ENCODE measurements around the gene JUP.
A peak's percentile ranks its signal among the peaks of the same experiment; 100 is the strongest.

The JUP gene

DNA sequence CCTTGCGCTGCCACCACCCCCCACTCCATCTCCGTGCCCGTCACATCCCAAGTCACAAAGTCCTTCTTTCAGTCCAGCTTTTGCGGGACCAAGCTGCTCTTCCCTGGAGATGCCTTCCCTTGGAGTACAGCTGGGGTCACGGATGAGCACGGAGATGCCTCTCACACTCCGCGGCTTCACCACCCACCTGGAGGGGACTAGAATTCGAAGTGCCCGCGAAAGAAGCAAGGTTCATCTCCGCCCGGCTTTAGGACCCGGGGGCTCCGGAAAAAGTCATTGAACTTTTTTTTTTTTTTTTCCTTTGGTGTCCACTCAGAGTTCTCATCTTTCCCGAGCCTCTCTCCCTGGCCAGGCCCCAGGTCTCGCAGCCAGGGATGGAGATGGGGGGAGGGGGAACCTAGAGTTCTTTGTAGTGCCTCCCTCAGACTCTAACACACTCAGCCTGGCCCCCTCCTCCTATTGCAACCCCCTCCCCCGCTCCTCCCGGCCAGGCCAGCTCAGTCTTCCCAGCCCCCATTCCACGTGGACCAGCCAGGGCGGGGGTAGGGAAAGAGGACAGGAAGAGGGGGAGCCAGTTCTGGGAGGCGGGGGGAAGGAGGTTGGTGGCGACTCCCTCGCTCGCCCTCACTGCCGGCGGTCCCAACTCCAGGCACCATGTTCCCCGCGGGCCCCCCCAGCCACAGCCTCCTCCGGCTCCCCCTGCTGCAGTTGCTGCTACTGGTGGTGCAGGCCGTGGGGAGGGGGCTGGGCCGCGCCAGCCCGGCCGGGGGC, 26.1 kb upstream of the JUP start, which contains the start of gene FKBP10:
TSS of gene FKBP10 (plus strand) at position 624 of the 771 bp plus-strand sequence. CDS start at position 655, 31 bp downstream.
- TF ChIP-seq TAF1 (IDR thresholded peaks at IDR 0.05; ENCODE audit: low read depth): no peak; the same call in 1 of the 2 replicates
- TF ChIP-seq MAX (IDR thresholded peaks at IDR 0.05): peak; percentile 96
- TF ChIP-seq, protein P1, sequence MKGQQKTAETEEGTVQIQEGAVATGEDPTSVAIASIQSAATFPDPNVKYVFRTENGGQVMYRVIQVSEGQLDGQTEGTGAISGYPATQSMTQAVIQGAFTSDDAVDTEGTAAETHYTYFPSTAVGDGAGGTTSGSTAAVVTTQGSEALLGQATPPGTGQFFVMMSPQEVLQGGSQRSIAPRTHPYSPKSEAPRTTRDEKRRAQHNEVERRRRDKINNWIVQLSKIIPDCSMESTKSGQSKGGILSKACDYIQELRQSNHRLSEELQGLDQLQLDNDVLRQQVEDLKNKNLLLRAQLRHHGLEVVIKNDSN (IDR thresholded peaks at IDR 0.05): peak; percentile 45; the same call in 1 of the 2 replicates
- no peak for TF ChIP-seq EGR1 (IDR thresholded peaks at IDR 0.05)
- TF ChIP-seq TCF12 (IDR thresholded peaks at IDR 0.05; ENCODE audit: low read depth): peak; percentile 58; the same call in 1 of the 2 replicates
- no peak for TF ChIP-seq FOXM1 (IDR thresholded peaks at IDR 0.05; ENCODE audit: borderline replicate concordance, low read depth)
- no peak for TF ChIP-seq EP300 (IDR thresholded peaks at IDR 0.05; ENCODE audit: borderline replicate concordance)
- no peak for TF ChIP-seq CREB1 (IDR thresholded peaks at IDR 0.05; ENCODE audit: low read depth)
- TF ChIP-seq RAD21 (IDR thresholded peaks at IDR 0.05; ENCODE audit: low read depth): no peak
- TF ChIP-seq ZBTB7A (IDR thresholded peaks at IDR 0.05; ENCODE audit: low read depth): peak; percentile 66; the same call in 1 of the 2 replicates
- TF ChIP-seq TEAD4 (IDR thresholded peaks at IDR 0.05): no peak
- TF ChIP-seq YY1 (IDR thresholded peaks at IDR 0.05; ENCODE audit: low read depth): 0 out of 2 replicates have a peak, but pooled peaks have one; percentile 14
- TF ChIP-seq NFIC (IDR thresholded peaks at IDR 0.05): peak; percentile 2; the same call in 1 of the 2 replicates
- no peak for TF ChIP-seq CEBPB (IDR thresholded peaks at IDR 0.05)
- TF ChIP-seq REST (IDR thresholded peaks at IDR 0.05; ENCODE audit: low read depth): no peak

GRCh38 chr17:41811549-41812380, 25.3 kb upstream of the JUP start, which contains the start of gene P3H4:
Gene P3H4, minus strand, starts transcription at chr17:41811949. Its CDS starts 34 bp downstream, at chr17:41811915.
- 0 out of 2 replicates have a peak, but pooled peaks have one; percentile 26 for TF ChIP-seq REST (IDR thresholded peaks at IDR 0.05; ENCODE audit: low read depth)
- TF ChIP-seq NFIC (IDR thresholded peaks at IDR 0.05): peak; percentile 27; the same call in 1 of the 2 replicates
- TF ChIP-seq TAF1 (IDR thresholded peaks at IDR 0.05; ENCODE audit: low read depth): peak; percentile 60; the same call in 1 of the 2 replicates
- TF ChIP-seq CEBPB (IDR thresholded peaks at IDR 0.05): no peak
- peak; percentile 84 for TF ChIP-seq MAX (IDR thresholded peaks at IDR 0.05)
- TF ChIP-seq RAD21 (IDR thresholded peaks at IDR 0.05; ENCODE audit: low read depth): peak; percentile 53; the same call in 1 of the 2 replicates
- TF ChIP-seq EGR1 (IDR thresholded peaks at IDR 0.05): 0 out of 2 replicates have a peak, but pooled peaks have one; percentile 20
- 0 out of 2 replicates have a peak, but pooled peaks have one; percentile 50 for TF ChIP-seq ZBTB7A (IDR thresholded peaks at IDR 0.05; ENCODE audit: low read depth)
- no peak for TF ChIP-seq FOXM1 (IDR thresholded peaks at IDR 0.05; ENCODE audit: borderline replicate concordance, low read depth)

DNA sequence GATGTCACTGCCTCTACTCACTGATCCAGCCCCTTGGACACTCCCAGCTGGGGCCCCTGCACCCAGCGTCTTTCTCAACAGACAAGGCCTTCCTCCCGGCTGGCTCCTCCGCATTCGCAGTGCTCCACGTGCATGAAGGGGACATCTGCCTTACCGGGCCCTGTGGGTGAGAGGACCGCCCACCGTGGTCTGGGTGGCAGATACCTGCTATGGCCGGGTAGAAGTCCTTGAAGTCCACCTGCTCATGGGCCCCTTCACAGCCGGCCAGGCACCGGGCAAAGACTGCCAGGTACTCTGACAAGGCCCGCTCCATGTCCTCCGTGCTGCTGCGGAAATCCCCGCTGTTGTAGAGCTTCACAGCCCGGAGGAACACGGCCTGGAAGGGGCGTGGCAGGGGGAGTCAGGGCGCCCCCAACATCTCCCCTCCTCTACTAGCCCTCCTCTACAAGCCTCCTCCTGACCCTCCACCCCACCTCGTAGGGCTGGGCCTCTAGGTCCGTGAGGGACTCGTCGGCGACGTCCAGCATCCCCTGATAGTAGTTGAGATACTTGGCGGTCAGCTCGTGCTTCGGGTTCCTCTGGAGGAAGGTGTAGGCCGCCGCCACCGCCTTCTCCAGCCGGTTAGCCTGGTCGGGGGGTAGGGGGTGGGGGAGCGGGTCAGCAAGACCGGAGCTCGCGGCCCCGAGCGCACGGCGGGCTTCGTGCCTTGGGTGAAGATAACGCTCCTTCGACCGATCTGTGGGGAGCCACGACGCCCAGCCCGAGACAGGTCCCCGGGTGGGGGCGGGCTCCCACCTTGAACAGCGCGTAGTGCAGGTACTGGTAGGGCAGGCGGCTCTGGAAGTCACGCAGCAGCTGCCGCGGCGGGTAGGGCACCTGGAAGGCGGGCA, 24.4 kb upstream of the JUP start:
- TF ChIP-seq RAD21 (IDR thresholded peaks at IDR 0.05; ENCODE audit: low read depth): no peak

DNA sequence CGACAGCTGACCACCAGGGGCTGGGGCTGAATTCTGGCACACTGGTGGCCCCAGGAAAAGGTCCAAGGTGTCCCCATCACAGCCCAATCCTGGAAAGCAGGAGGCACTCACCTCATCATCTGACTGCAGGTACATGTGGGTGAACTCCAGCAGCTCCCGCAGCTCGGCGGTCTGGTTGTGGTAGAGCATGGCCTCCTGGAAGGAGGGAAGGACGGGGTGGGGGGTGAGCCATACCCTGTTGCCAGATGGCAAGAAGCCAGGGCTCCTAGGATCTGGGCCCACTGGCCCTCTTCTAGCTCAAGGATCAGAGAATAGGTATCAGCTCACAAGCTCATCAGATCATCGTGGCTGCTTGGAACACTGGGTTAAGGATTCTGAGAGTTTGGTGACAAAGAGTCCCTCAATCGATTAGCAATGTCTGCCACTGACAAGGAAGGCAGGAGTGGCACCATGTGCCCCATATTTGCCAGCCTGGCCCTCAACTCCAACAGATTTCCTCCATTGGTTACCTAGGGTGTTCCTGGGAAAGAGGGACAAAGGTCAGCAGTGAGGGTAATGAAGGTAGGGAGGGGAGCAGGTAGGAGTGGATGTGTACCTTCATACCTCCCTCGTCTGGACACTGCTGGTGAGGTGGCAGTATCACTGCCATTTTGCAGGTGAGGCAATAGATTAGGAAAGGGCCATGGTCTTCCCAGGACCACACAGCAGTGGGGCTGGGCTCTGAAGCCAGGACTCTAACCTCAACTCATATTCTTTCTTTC, 20.4 kb upstream of the JUP start:
- TF ChIP-seq TAF1 (IDR thresholded peaks at IDR 0.05; ENCODE audit: low read depth) (no peak), YY1 (IDR thresholded peaks at IDR 0.05; ENCODE audit: low read depth) (no peak), MAX (IDR thresholded peaks at IDR 0.05) (no peak), CREB1 (IDR thresholded peaks at IDR 0.05; ENCODE audit: low read depth) (no peak), EGR1 (IDR thresholded peaks at IDR 0.05) (no peak), FOXM1 (IDR thresholded peaks at IDR 0.05; ENCODE audit: borderline replicate concordance, low read depth) (no peak)
